ENCODE measurements around the gene RAD50.
"Not testable (repeated sequence)": the region's sequence is repeated elsewhere in the genome, so short reads cannot be mapped to it uniquely, and the experiment has no call there.

Gene RAD50

DNA sequence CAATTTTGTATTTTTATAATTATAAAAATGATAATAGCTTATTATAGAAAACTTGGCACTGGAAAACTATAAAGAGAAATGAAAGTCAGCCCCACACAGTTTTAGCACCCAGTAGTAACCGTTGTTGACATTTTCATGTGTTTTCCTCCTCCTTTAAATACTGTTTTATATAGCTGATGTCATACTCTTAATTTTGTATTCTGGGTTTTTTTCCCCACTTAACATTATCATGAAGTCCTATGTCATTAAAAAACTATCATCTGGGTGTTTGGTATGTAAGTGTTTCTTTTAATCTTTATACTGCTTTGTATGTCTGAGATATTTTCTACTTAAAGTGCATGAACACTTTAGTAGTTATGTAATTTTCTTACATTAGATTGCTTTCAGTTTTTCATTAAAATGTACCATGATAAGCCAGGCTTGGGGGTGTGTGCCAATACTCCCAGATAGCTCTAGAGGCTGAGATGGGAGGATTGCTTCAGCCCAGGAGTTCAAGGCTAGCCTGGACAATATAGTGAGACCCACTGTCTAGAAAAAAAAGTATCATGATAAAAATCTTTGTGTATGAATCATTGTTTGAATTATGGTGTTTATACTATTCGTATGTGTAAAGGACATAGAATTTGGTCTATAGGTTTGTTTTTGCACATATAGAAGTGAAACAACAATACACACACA is 2.7 kb downstream of the RAD50 start:
- H3K4me3 ChIP-seq (ENCODE audit: control insufficient read depth, low read depth, low read length), result no peak overlapping the region
- no peak for DNase-seq (ENCODE audit: low read depth)
- TF ChIP-seq, protein P1, sequence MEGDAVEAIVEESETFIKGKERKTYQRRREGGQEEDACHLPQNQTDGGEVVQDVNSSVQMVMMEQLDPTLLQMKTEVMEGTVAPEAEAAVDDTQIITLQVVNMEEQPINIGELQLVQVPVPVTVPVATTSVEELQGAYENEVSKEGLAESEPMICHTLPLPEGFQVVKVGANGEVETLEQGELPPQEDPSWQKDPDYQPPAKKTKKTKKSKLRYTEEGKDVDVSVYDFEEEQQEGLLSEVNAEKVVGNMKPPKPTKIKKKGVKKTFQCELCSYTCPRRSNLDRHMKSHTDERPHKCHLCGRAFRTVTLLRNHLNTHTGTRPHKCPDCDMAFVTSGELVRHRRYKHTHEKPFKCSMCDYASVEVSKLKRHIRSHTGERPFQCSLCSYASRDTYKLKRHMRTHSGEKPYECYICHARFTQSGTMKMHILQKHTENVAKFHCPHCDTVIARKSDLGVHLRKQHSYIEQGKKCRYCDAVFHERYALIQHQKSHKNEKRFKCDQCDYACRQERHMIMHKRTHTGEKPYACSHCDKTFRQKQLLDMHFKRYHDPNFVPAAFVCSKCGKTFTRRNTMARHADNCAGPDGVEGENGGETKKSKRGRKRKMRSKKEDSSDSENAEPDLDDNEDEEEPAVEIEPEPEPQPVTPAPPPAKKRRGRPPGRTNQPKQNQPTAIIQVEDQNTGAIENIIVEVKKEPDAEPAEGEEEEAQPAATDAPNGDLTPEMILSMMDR (IDR thresholded peaks at IDR 0.05; ENCODE audit: control insufficient read depth, insufficient read depth, low read depth, low read length, missing control alignments), result no peak

DNA sequence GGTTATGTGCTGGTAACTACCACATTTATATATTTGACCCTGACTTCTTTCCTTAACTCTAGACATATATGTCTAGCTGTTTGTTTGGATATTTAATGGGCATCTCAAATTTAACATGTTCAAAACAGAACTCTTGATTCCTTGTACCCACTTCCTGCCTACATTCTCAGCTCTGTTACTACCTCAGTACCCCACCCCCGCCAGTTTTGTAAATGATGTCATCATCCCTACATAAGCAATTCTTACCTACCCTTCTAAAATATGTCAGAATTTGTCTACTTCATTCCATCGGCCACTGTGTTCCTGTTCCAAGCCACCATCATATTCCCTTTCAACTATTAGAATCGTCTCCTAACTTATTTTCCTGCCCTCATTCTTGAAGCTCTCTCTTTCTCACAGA is 4.8 kb downstream of the RAD50 start:
- TF ChIP-seq, protein P1 (IDR thresholded peaks at IDR 0.05; ENCODE audit: control insufficient read depth, insufficient read depth, low read depth, low read length, missing control alignments), result no peak
- no peak overlapping the region for H3K4me3 ChIP-seq (ENCODE audit: control insufficient read depth, low read depth, low read length)
- no peak for DNase-seq (ENCODE audit: low read depth)

DNA sequence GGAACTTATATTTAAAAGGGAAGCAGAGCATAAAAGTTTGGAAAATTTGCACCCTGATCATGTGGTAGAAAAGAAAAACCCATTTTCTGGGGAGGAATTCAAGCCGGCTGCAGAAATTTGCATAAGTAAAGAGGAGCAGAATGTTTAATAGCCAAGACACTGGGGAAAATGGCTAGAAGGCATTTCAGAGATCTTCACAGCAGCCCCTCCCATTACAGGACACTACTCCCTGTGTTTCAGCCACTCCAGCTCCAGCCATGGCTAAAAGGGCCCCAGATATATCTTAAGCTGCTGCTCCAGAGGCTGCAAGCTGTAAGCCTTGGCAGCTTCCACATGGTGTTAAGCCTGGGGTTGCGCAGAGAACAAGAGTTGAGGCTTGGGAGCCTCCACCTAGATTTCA is 7.8 kb downstream of the RAD50 start:
- H3K4me3 ChIP-seq (ENCODE audit: control insufficient read depth, low read depth, low read length); DNase-seq (ENCODE audit: low read depth): not testable (repeated sequence)

DNA sequence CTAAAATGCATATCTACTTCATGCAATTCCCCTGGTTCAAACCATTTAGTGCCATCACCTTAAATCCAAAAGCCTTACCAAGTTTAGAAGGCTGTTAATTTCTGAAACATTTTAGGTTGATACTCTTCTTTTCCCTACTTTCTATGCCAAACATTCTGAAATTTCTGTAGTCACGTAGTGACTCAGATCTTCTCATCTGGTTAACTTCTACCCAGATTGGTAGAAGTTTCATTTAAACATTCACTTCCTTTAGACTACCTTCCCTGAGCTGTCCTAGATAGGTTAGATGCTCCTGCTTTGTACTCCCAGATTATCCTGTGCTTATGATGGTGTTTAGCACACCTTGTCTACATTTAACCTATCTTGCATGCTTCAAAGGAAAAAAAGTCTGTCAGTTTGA is 9.9 kb downstream of the RAD50 start:
- no peak for DNase-seq (ENCODE audit: low read depth)
- TF ChIP-seq, protein P1 (IDR thresholded peaks at IDR 0.05; ENCODE audit: control insufficient read depth, insufficient read depth, low read depth, low read length, missing control alignments), result no peak
- no peak overlapping the region for H3K4me3 ChIP-seq (ENCODE audit: control insufficient read depth, low read depth, low read length)

DNA sequence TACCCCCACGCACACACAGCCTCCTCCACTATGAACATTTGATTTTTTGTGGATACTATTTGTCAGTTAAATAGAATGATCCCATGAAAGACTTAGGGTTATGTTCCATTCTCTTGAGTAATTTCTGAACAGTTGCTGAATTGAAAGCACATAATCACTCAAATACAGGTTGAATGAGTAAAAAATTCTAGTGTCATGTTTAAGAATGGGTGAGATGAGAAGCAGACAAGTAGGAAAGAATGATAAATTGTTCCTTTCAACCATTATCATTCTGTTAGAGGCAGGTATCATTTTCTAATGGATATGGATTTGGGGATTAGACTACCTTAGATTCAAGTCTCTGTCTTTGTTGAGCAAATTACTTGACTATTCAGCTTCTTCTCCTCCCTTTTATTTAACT is 19.3 kb downstream of the RAD50 start:
- TF ChIP-seq, protein P1 (IDR thresholded peaks at IDR 0.05; ENCODE audit: control insufficient read depth, insufficient read depth, low read depth, low read length, missing control alignments), result no peak
- DNase-seq (ENCODE audit: low read depth), result no peak
- H3K4me3 ChIP-seq (ENCODE audit: control insufficient read depth, low read depth, low read length), result no peak overlapping the region

DNA sequence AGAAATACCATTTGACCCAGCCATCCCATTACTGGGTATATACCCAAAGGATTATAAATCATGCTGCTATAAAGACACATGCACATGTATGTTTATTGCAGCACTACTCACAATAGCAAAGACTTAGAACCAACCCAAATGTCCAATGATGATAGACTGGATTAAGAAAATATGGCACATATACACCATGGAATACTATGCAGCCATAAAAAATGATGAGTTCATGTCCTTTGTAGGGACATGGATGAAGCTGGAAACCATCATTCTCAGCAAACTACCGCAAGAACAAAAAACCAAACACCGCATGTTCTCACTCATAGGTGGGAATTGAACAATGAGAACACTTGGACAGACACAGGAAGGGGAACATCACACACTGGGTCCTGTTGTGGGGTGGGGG is 27.8 kb downstream of the RAD50 start:
- not testable (repeated sequence) for DNase-seq (ENCODE audit: low read depth)

DNA sequence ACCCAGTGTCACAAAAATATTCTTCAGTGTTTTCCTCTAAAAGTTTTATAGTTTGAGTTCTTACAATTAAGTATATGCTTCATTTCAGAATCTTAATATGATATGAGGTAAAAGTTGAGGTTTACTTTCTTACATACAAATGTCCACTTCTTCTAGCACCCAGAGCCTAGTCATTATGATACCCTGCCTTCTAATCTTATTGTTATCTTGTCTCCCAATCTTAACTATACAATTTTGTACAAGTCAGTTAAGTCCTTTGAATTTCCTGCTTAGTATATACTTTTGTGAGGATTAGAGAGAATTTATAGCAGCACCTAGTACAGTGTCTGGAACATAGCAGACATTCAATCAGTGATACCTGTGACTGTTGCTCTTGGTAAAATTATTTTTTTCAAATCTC is 29.3 kb downstream of the RAD50 start:
- TF ChIP-seq, protein P1 (IDR thresholded peaks at IDR 0.05; ENCODE audit: control insufficient read depth, insufficient read depth, low read depth, low read length, missing control alignments), result no peak
- H3K4me3 ChIP-seq (ENCODE audit: control insufficient read depth, low read depth, low read length), result no peak overlapping the region
- DNase-seq (ENCODE audit: low read depth), result no peak

More for the DNA sequence above, 27.8 kb downstream of the RAD50 start:
- H3K4me3 ChIP-seq (ENCODE audit: control insufficient read depth, low read depth, low read length), result not testable (repeated sequence)

DNA sequence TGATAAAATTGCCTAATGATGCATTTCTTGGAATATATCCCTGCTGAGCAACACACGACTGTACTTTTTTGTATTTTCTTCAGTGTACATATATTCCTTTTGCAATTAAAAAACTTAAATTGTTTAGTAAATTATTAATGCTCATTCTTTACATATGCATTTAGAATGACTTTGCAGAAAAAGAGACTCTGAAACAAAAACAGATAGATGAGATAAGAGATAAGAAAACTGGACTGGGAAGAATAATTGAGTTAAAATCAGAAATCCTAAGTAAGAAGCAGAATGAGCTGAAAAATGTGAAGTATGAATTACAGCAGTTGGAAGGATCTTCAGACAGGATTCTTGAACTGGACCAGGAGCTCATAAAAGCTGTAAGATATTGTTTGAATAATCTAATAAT is 32.7 kb downstream of the RAD50 start:
- TF ChIP-seq, protein P1 (IDR thresholded peaks at IDR 0.05; ENCODE audit: control insufficient read depth, insufficient read depth, low read depth, low read length, missing control alignments), result no peak
- no peak overlapping the region for H3K4me3 ChIP-seq (ENCODE audit: control insufficient read depth, low read depth, low read length)
- DNase-seq (ENCODE audit: low read depth), result no peak
